Stomach (tissue), 4 donors: ENCODE results near the gene MAP1S.

Source experiments
- CTCF ChIP-seq, 7 experiments: fragments of 450-650 bp in 4 of 7; fragments of 200-600 bp in 3 of 7; sonication (generic) in 3 of 7; IDR thresholded peaks; one replicate each; pipeline ENCODE4 v1.5.1; 2016 to 2019; ENCODE audit warnings: antibody characterized with exemption in 7 of 7, control low read depth in 2 of 7, mild to moderate bottlenecking in 1 of 7
- EP300 ChIP-seq: sonication (generic); formaldehyde crosslinking; IDR thresholded peaks from one replicate; pipeline ENCODE4 v1.6.1; 2017; ENCODE audit warnings: antibody characterized with exemption
- POLR2A ChIP-seq, 4 donors: fragments of 450-650 bp; IDR thresholded peaks; one replicate each; pipeline ENCODE4 v1.6.1; 2016; ENCODE audit warnings: antibody characterized with exemption in 4 of 4, control low read depth in 2 of 4, mild to moderate bottlenecking in 1 of 4, moderate library complexity in 1 of 4
- POLR2AphosphoS5 ChIP-seq, 3 donors: sonication (generic); formaldehyde crosslinking; IDR thresholded peaks; one replicate each; pipeline ENCODE4 v1.6.1; 2016; ENCODE audit warnings: antibody characterized with exemption in 3 of 3

GRCh38 chr19:17764348-17764747, 45.1 kb downstream of the MAP1S start:
- TF ChIP-seq EP300 = no peak
- no peak for TF ChIP-seq POLR2AphosphoS5 (IDR thresholded peaks at IDR 0.05)
- TF ChIP-seq CTCF (IDR thresholded peaks at IDR 0.05) = no peak
- TF ChIP-seq POLR2A (IDR thresholded peaks at IDR 0.05) = no peak
